IMR-90 (cell line): ENCODE measurements around the gene IRF2BP1. TPM values are rescaled to one million over a fixed set of nuclear protein-coding genes. Genes with fewer than 3 reads are reported as not detected.

Source experiments
- ATAC-seq: fragments of 200-7000 bp; cut with Tn5 transposase; 2 replicates; pipeline ENCODE4 v1.9.1; 2020; ENCODE audit warnings: low read depth, mild to moderate bottlenecking, moderate library complexity
- BruUV-seq: library from RNA; stranded (reverse); fragments of 400-500 nt; replicated peaks from 2 replicates; lab custom pipeline; 2021; lab: Mats Ljungman, UMichigan
- CTCF ChIA-PET: fragments of 300-600 bp; formaldehyde crosslinking; extraction: SDS; loops from one replicate; lab custom pipeline; 2021; ENCODE audit warnings: antibody characterized with exemption; lab: Yijun Ruan, JAX
- POLR2A ChIA-PET: fragments of 300-600 bp; sonication (Branson Sonifier 250); formaldehyde crosslinking; loops from one replicate; lab custom pipeline; 2022; ENCODE audit warnings: antibody characterized with exemption; ENCODE audit not compliant: unreplicated experiment; lab: Charles Lee
- DNase-seq: peaks from one replicate; pipeline ENCODE4 v3.0.0; 2013
- H2AFZ ChIP-seq: replicated peaks from 2 replicates; pipeline ENCODE3; 2013; ENCODE audit warnings: low read length, mild to moderate bottlenecking; ENCODE audit not compliant: poor library complexity
- H2AK5ac ChIP-seq: 2 replicates; pipeline ENCODE4 v1.6.1; 2013; ENCODE audit warnings: low read depth, low read length, inconsistent platforms
- H2AK9ac ChIP-seq: replicated peaks from 2 replicates; pipeline ENCODE3; 2013; ENCODE audit warnings: mild to moderate bottlenecking, low read depth, low read length, moderate library complexity; ENCODE audit not compliant: poor library complexity
- H2BK120ac ChIP-seq: 2 replicates; pipeline ENCODE4 v1.6.1; 2013; ENCODE audit warnings: low read depth, low read length, inconsistent platforms
- H2BK15ac ChIP-seq: 3 replicates; pipeline ENCODE4 v1.6.1; 2013; ENCODE audit warnings: low read depth, low read length, inconsistent platforms
- H2BK20ac ChIP-seq: 2 replicates; pipeline ENCODE4 v1.6.1; 2013; ENCODE audit warnings: low read depth, mild to moderate bottlenecking, inconsistent platforms, low read length, moderate library complexity
- H2BK5ac ChIP-seq: 2 replicates; pipeline ENCODE4 v1.6.1; 2013; ENCODE audit warnings: mild to moderate bottlenecking, low read depth, low read length, inconsistent platforms; ENCODE audit not compliant: poor library complexity, severe bottlenecking
- H3K14ac ChIP-seq: replicated peaks from 2 replicates; pipeline ENCODE4 v1.6.1; 2013; ENCODE audit warnings: low read depth, low read length, inconsistent platforms
- H3K18ac ChIP-seq: 2 replicates; pipeline ENCODE4 v1.6.1; 2013; ENCODE audit warnings: low read depth, low read length, control low read depth
- H3K23ac ChIP-seq: 2 replicates; pipeline ENCODE4 v1.6.1; 2013; ENCODE audit warnings: low read depth, low read length, inconsistent platforms
- H3K27ac ChIP-seq: 2 replicates; pipeline ENCODE4 v1.5.1; 2013; ENCODE audit warnings: mild to moderate bottlenecking, control low read depth, low read length; ENCODE audit not compliant: insufficient read depth
- H3K27me3 ChIP-seq: 2 replicates; pipeline ENCODE4 v1.6.1; 2013; ENCODE audit warnings: low read length; ENCODE audit not compliant: control insufficient read depth, insufficient read depth
- H3K36me3 ChIP-seq: 2 replicates; pipeline ENCODE4 v1.6.1; 2013; ENCODE audit warnings: low read length, mixed read lengths; ENCODE audit not compliant: control insufficient read depth, insufficient read depth
- H3K4ac ChIP-seq: 2 replicates; pipeline ENCODE4 v1.6.1; 2013; ENCODE audit warnings: low read depth, low read length, inconsistent platforms
- H3K4me1 ChIP-seq: 2 replicates; pipeline ENCODE4 v1.6.1; 2013; ENCODE audit warnings: low read length, mixed read lengths; ENCODE audit not compliant: control insufficient read depth, insufficient read depth
- H3K4me2 ChIP-seq: 2 replicates; pipeline ENCODE4 v1.6.1; 2013; ENCODE audit warnings: low read depth, mild to moderate bottlenecking, control low read depth, low read length, moderate library complexity
- H3K4me3 ChIP-seq: 2 replicates; pipeline ENCODE4 v1.5.1; 2013; ENCODE audit warnings: low read depth, mild to moderate bottlenecking, control low read depth, low read length, moderate library complexity; ENCODE audit not compliant: insufficient read depth
- H3K56ac ChIP-seq: 2 replicates; pipeline ENCODE4 v1.6.1; 2013; ENCODE audit warnings: low read length, inconsistent platforms; ENCODE audit not compliant: insufficient read depth; ENCODE audit errors: extremely low read depth
- H3K79me1 ChIP-seq, 2 experiments: 2 replicates each; pipeline ENCODE4 v1.6.1; 2013; ENCODE audit warnings: low read length in 2 of 2, inconsistent platforms in 1 of 2, low read depth in 1 of 2
- H3K9ac ChIP-seq: 2 replicates; pipeline ENCODE4 v1.6.1; 2013; ENCODE audit warnings: low read depth, low read length, control low read depth
- H3K9me1 ChIP-seq: 2 replicates; pipeline ENCODE4 v1.6.1; 2013; ENCODE audit warnings: low read length, inconsistent platforms; ENCODE audit not compliant: insufficient read depth
- H3K9me3 ChIP-seq: 2 replicates; pipeline ENCODE4 v1.6.1; 2013; ENCODE audit warnings: low read length; ENCODE audit not compliant: control insufficient read depth, insufficient read depth
- H4K20me1 ChIP-seq: 2 replicates; pipeline ENCODE4 v1.6.1; 2013; ENCODE audit warnings: low read length, inconsistent platforms; ENCODE audit not compliant: insufficient read depth
- H4K5ac ChIP-seq: 2 replicates; pipeline ENCODE4 v1.6.1; 2013; ENCODE audit warnings: mild to moderate bottlenecking, low read depth, low read length, control low read depth
- H4K8ac ChIP-seq, 2 experiments: 2 replicates each; pipeline ENCODE4 v1.6.1; 2013; ENCODE audit warnings: low read depth in 2 of 2, low read length in 2 of 2, control low read depth in 1 of 2, inconsistent platforms in 1 of 2
- H4K91ac ChIP-seq: 2 replicates; pipeline ENCODE4 v1.6.1; 2013; ENCODE audit warnings: low read depth, low read length, inconsistent platforms; ENCODE audit not compliant: insufficient read depth
- BHLHE40 ChIP-seq: fragments of 150-350 bp; IDR thresholded peaks from 2 replicates; pipeline ENCODE4 v1.6.1; 2016; ENCODE audit warnings: mild to moderate bottlenecking, low read depth, low read length
- CEBPB ChIP-seq: IDR thresholded peaks from 2 replicates; pipeline ENCODE4 v1.6.1; 2012; ENCODE audit warnings: low read depth, low read length, improper control_type of control experiment
- CHD1 ChIP-seq: IDR thresholded peaks from 2 replicates; pipeline ENCODE4 v1.6.1; 2012; ENCODE audit warnings: low read depth, low read length, improper control_type of control experiment
- FOS ChIP-seq: fragments of 150-350 bp; IDR thresholded peaks from 2 replicates; pipeline ENCODE4 v1.6.1; 2016; ENCODE audit warnings: low read depth, low read length
- MAFK ChIP-seq: IDR thresholded peaks from 2 replicates; pipeline ENCODE4 v1.6.1; 2012; ENCODE audit warnings: low read depth, low read length, improper control_type of control experiment
- MAZ ChIP-seq: IDR thresholded peaks from 2 replicates; pipeline ENCODE4 v1.6.1; 2012; ENCODE audit warnings: low read depth, mild to moderate bottlenecking, low read length, improper control_type of control experiment, moderate library complexity, borderline replicate concordance
- MXI1 ChIP-seq: IDR thresholded peaks from 2 replicates; pipeline ENCODE4 v1.6.1; 2012; ENCODE audit warnings: low read depth, mild to moderate bottlenecking, low read length, moderate library complexity, borderline replicate concordance
- POLR2A ChIP-seq: IDR thresholded peaks from 2 replicates; pipeline ENCODE4 v1.6.1; 2012; ENCODE audit warnings: mild to moderate bottlenecking, low read depth, low read length
- RAD21 ChIP-seq: IDR thresholded peaks from 2 replicates; pipeline ENCODE4 v1.6.1; 2012; ENCODE audit warnings: low read length, improper control_type of control experiment
- RCOR1 ChIP-seq: IDR thresholded peaks from 2 replicates; pipeline ENCODE4 v1.6.1; 2012; ENCODE audit warnings: mild to moderate bottlenecking, low read length, improper control_type of control experiment; ENCODE audit not compliant: insufficient replicate concordance
- RFX5 ChIP-seq: IDR thresholded peaks from 2 replicates; pipeline ENCODE4 v1.8.0; 2012; ENCODE audit warnings: low read depth, mild to moderate bottlenecking, low read length, moderate library complexity
- SMC3 ChIP-seq: fragments of 150-350 bp; IDR thresholded peaks from 2 replicates; pipeline ENCODE4 v1.6.1; 2016; ENCODE audit warnings: low read depth, mild to moderate bottlenecking, antibody characterized with exemption, low read length, moderate library complexity
- WGBS, 2 experiments: methylation state at CpG; one replicate each; pipeline versions ENCODE4 v1.1.5 to v1.1.7; 2013; ENCODE audit warnings: missing lambda C conversion rate in 2 of 2; ENCODE audit not compliant: insufficient read length in 1 of 2; ENCODE audit errors: extremely low coverage in 2 of 2; 5-methylcytosine and 5-hydroxymethylcytosine counted together
- dilution Hi-C: fragments of 300-500 bp; cut with HindIII; formaldehyde crosslinking; loops from one replicate; pipeline ENCODE4 v1.14.3; 2018; ENCODE audit warnings: low sequenced_read_pairs; ENCODE audit not compliant: unreplicated experiment
- in situ Hi-C: fragments of 300-500 bp; cut with MboI; formaldehyde crosslinking; loops from 3 replicates; pipeline ENCODE4 v1.14.3; 2019; ENCODE audit warnings: low sequenced_read_pairs, inconsistent platforms, mixed read lengths
- intact Hi-C: fragments of 100-400 bp; cut with micrococcal nuclease; formaldehyde crosslinking; loops from 2 replicates; pipeline ENCODE4 v1.10.0; 2022
- polyA plus RNA-seq, 3 experiments: library from polyadenylated mRNA; depleted of rRNA; stranded (reverse); fragments of >200 nt; gene quantifications; 2 replicates each; pipeline ENCODE4 v1.2.3, GENCODE V29; 2012; ENCODE audit warnings: low replicate concordance in 1 of 3
- total RNA-seq: library from RNA; depleted of rRNA; stranded (reverse); fragments of >200 nt; gene quantifications from 2 replicates; pipeline ENCODE4 v1.2.3, GENCODE V29; 2012
- TF ChIP-seq, protein P1 (sequence below): conservative IDR thresholded peaks from 2 replicates; pipeline ENCODE4 v1.5.1; 2012; ENCODE audit warnings: mild to moderate bottlenecking, low read depth, low read length, improper control_type of control experiment
- TF ChIP-seq, protein P2 (sequence below): fragments of 150-350 bp; IDR thresholded peaks from 2 replicates; pipeline ENCODE4 v1.6.1; 2017; ENCODE audit warnings: mild to moderate bottlenecking, antibody characterized with exemption, low read length, low read depth
- TF ChIP-seq, protein P3 (sequence below): fragments of 150-350 bp; IDR thresholded peaks from 2 replicates; pipeline ENCODE4 v1.6.1; 2016; ENCODE audit warnings: low read depth, mild to moderate bottlenecking, low read length, moderate library complexity, borderline replicate concordance

The IRF2BP1 gene
- total and polyA plus RNA-seq, 2 of the 4 experiments (the other 2 are of a cell fraction): 4.5 to 8.5 TPM

DNA sequence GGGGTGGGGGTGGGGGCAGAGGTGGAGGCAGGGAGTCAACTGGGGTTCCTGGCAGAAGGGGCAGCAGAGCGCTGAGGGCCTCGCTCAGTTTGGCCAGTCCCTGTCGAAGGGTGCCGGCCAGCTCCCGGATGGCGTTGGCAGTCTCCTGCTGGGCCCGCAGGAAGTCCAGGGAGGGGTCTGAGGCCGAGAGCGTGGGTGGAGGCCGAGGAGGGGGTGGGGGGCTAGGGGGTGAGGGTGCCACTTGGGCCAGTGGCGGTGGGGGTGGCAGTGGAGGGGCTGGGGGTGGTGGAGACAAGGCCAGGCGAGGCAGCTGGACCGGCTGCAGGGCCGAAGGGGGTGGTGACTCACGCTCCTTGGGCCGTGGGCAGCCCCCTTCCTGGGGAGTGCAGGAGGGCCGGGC is 4.9 kb upstream of the IRF2BP1 start:
- no peak overlapping the region for H3K18ac ChIP-seq
- peaks cover 11% of the 10 kb centered on the region; the same call in 1 of the 2 replicates for H3K36me3 ChIP-seq
- H2BK20ac ChIP-seq: no peak overlapping the region
- intact Hi-C loops (no loop called here), in situ Hi-C loops (no loop called here), dilution Hi-C loops (no loop called here)
- H2BK120ac ChIP-seq: no peak overlapping the region
- H2AFZ ChIP-seq: no peak overlapping the region
- H4K8ac ChIP-seq: no peak overlapping the region
- H3K23ac ChIP-seq: no peak overlapping the region
- H4K91ac ChIP-seq: no peak overlapping the region
- H4K5ac ChIP-seq: no peak overlapping the region
- ChIA-PET CTCF (no interaction called here), POLR2A (no interaction called here)
- H3K4me2 ChIP-seq: no peak overlapping the region
- H4K20me1 ChIP-seq: no peaks in the 10 kb centered on the region
- H3K9me1 ChIP-seq: peaks cover 6% of the 10 kb centered on the region; the same call in 1 of the 2 replicates
- no peak overlapping the region for H3K4me3 ChIP-seq
- H3K9me3 ChIP-seq: no peaks in the 10 kb centered on the region
- ATAC-seq (no peak), DNase-seq (no peak)
- no peak overlapping the region for H2BK5ac ChIP-seq
- H2BK15ac ChIP-seq: no peak overlapping the region
- H3K4me1 ChIP-seq: 0 out of 2 replicates have a peak, but pooled peaks cover 3% of the 10 kb centered on the region
- H3K4ac ChIP-seq: no peak overlapping the region
- H3K27me3 ChIP-seq: no peaks in the 10 kb centered on the region
- BruUV-seq: no TSS peak
- H3K79me1 ChIP-seq: peaks cover 0 to 7% of the 10 kb centered on the region in 2 experiments; a peak in 2 of 4 replicates
- H2AK9ac ChIP-seq: no peak overlapping the region
- 40% methylated on average over 2 of the region's 17 CpGs; no CpG with 5 or more reads in 1 of the 2 experiments for WGBS, 2 experiments
- no peak overlapping the region for H2AK5ac ChIP-seq
- no peak overlapping the region for H3K9ac ChIP-seq
- no peak overlapping the region for H3K27ac ChIP-seq
- no peak overlapping the region for H3K56ac ChIP-seq
- no peak overlapping the region for H3K14ac ChIP-seq
- TF ChIP-seq CHD1 (no peak), SMC3 (no peak), BHLHE40 (no peak), MAFK (no peak), RFX5 (no peak), CEBPB (no peak), MXI1 (no peak), POLR2A (no peak), MAZ (no peak), FOS (no peak), RCOR1 (no peak), RAD21 (no peak)
- TF ChIP-seq, protein P1, sequence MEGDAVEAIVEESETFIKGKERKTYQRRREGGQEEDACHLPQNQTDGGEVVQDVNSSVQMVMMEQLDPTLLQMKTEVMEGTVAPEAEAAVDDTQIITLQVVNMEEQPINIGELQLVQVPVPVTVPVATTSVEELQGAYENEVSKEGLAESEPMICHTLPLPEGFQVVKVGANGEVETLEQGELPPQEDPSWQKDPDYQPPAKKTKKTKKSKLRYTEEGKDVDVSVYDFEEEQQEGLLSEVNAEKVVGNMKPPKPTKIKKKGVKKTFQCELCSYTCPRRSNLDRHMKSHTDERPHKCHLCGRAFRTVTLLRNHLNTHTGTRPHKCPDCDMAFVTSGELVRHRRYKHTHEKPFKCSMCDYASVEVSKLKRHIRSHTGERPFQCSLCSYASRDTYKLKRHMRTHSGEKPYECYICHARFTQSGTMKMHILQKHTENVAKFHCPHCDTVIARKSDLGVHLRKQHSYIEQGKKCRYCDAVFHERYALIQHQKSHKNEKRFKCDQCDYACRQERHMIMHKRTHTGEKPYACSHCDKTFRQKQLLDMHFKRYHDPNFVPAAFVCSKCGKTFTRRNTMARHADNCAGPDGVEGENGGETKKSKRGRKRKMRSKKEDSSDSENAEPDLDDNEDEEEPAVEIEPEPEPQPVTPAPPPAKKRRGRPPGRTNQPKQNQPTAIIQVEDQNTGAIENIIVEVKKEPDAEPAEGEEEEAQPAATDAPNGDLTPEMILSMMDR: no peak
- TF ChIP-seq, protein P2, sequence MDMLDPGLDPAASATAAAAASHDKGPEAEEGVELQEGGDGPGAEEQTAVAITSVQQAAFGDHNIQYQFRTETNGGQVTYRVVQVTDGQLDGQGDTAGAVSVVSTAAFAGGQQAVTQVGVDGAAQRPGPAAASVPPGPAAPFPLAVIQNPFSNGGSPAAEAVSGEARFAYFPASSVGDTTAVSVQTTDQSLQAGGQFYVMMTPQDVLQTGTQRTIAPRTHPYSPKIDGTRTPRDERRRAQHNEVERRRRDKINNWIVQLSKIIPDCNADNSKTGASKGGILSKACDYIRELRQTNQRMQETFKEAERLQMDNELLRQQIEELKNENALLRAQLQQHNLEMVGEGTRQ: no peak
- TF ChIP-seq, protein P3, sequence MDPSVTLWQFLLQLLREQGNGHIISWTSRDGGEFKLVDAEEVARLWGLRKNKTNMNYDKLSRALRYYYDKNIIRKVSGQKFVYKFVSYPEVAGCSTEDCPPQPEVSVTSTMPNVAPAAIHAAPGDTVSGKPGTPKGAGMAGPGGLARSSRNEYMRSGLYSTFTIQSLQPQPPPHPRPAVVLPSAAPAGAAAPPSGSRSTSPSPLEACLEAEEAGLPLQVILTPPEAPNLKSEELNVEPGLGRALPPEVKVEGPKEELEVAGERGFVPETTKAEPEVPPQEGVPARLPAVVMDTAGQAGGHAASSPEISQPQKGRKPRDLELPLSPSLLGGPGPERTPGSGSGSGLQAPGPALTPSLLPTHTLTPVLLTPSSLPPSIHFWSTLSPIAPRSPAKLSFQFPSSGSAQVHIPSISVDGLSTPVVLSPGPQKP: no peak
